HUES64 (cell line): ENCODE results near the gene SASH3. TPM values are rescaled to one million over a fixed set of nuclear protein-coding genes. Genes with fewer than 3 reads are reported as not detected.
"Not testable (repeated sequence)": the region's sequence is repeated elsewhere in the genome, so short reads cannot be mapped to it uniquely, and the experiment has no call there.

ENCODE experiments used
- H3K27ac ChIP-seq: 2 replicates; pipeline ENCODE4 v1.7.0; 2013; ENCODE audit warnings: low read depth, low read length, inconsistent platforms
- H3K27me3 ChIP-seq: 2 replicates; pipeline ENCODE4 v1.6.1; 2013; ENCODE audit warnings: mild to moderate bottlenecking, low read length; ENCODE audit not compliant: insufficient read depth
- H3K36me3 ChIP-seq: 2 replicates; pipeline ENCODE4 v1.6.1; 2013; ENCODE audit warnings: mild to moderate bottlenecking, low read length; ENCODE audit not compliant: insufficient read depth
- H3K4me1 ChIP-seq: 2 replicates; pipeline ENCODE4 v1.6.1; 2013; ENCODE audit warnings: mild to moderate bottlenecking, low read length, moderate library complexity; ENCODE audit not compliant: insufficient read depth
- H3K4me3 ChIP-seq: 2 replicates; pipeline ENCODE4 v1.5.1; 2013; ENCODE audit warnings: mild to moderate bottlenecking, low read length, moderate library complexity
- H3K9ac ChIP-seq: 2 replicates; pipeline ENCODE4 v1.6.1; 2013; ENCODE audit warnings: mild to moderate bottlenecking, low read depth, low read length
- H3K9me3 ChIP-seq: 2 replicates; pipeline ENCODE4 v1.6.1; 2013; ENCODE audit warnings: low read depth, low read length; ENCODE audit not compliant: insufficient read depth
- WGBS: fragments of 150-250, 120-280 bp; methylation state at CpG from one replicate; pipeline ENCODE4 v1.1.7; 2013; ENCODE audit warnings: missing lambda C conversion rate; 5-methylcytosine and 5-hydroxymethylcytosine counted together
- polyA plus RNA-seq, 2 experiments: library from polyadenylated mRNA; stranded (reverse); fragments of 50-300 nt; gene quantifications; one replicate each; pipeline ENCODE4 v1.2.3, GENCODE V29; 2013

Gene SASH3
- polyA plus RNA-seq (2013, experiment 1 of 2), result not detected
- polyA plus RNA-seq (2013, experiment 2 of 2), result not detected

GRCh38 chrX:129779747-129780146, at the start of gene SASH3:
TSS of gene SASH3 (plus strand) at chrX:129779949. CDS start at chrX:129780098, 149 bp downstream.
- H3K9me3 ChIP-seq, result no peaks in the 10 kb centered on the region
- no peak within 1 kb of the TSS for H3K27ac ChIP-seq
- no peak within 1 kb of the TSS for H3K4me3 ChIP-seq
- H3K9ac ChIP-seq, result no peak within 1 kb of the TSS
- no peaks in the 10 kb centered on the region for H3K36me3 ChIP-seq
- WGBS, result 91% methylated on average over 13 of the region's 13 CpGs
- H3K27me3 ChIP-seq, result no peaks in the 10 kb centered on the region
- H3K4me1 ChIP-seq, result no peaks in the 10 kb centered on the region

- no peaks in the 10 kb centered on the region for H3K27me3 ChIP-seq
- H3K4me3 ChIP-seq, result no peak overlapping the region
- 85% methylated on average over 2 of the region's 2 CpGs for WGBS
- H3K9ac ChIP-seq, result no peak overlapping the region
- H3K9me3 ChIP-seq, result no peaks in the 10 kb centered on the region
- no peaks in the 10 kb centered on the region for H3K36me3 ChIP-seq
- no peak overlapping the region for H3K27ac ChIP-seq
- H3K4me1 ChIP-seq, result no peaks in the 10 kb centered on the region
Measured at GRCh38 chrX:129731228-129731627, 48.5 kb upstream of the SASH3 start.

DNA sequence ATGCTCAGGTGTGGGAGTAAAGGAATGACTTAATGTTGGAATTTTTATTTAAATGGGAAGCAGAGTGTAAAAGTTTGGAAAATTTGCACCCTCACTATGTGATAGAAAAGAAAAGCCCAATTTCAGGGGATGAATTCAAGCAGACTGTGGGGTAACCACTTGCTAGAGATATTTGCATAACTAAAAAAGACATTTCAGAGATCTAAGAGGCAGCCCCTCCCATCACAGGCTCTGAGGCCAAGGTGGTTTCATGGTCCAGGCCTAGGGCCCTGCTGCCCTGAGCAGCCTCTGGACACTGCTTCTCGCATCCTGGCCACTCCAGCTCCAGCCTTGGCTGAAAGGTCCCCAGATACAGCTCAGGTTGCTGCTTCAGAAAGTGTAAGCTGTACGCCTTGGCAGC, 46.9 kb upstream of the SASH3 start:
- Histone ChIP-seq H3K9ac (no peak overlapping the region), H3K9me3 (no peaks in the 10 kb centered on the region), H3K27me3 (no peaks in the 10 kb centered on the region), H3K4me3 (no peak overlapping the region), H3K4me1 (no peaks in the 10 kb centered on the region), H3K36me3 (no peaks in the 10 kb centered on the region), H3K27ac (no peak overlapping the region)
- WGBS, result 96% methylated on average over 2 of the region's 2 CpGs

- no peak overlapping the region for H3K27ac ChIP-seq
- 79% methylated on average over 3 of the region's 4 CpGs for WGBS
- no peaks in the 10 kb centered on the region for H3K27me3 ChIP-seq
- no peaks in the 10 kb centered on the region for H3K4me1 ChIP-seq
- no peaks in the 10 kb centered on the region for H3K9me3 ChIP-seq
- no peaks in the 10 kb centered on the region for H3K36me3 ChIP-seq
- no peak overlapping the region for H3K9ac ChIP-seq
- no peak overlapping the region for H3K4me3 ChIP-seq
Measured at GRCh38 chrX:129733335-129733734, 46.4 kb upstream of the SASH3 start.

DNA sequence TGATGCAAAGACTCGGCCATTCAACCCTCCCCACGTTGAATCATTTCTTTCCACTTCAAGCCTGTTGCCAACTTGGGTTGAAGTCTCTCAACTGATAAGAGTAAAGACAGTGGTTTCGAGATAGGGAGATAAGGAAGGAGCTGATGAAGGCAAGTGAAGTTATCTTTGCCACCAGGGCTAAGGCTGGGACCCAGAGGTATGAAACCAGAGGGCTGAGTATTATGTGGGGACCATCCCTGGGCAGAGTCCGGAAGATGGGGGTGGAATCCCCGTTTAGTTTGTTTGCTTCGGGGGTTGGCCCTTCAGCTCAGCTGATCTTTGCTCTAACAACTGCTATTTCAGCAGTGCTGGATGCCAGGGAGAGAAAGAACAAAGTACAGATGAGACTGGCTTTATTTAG, 43.3 kb upstream of the SASH3 start:
- no peak overlapping the region for H3K9ac ChIP-seq
- H3K4me3 ChIP-seq, result no peak overlapping the region
- no peak overlapping the region for H3K27ac ChIP-seq
- H3K27me3 ChIP-seq, result no peaks in the 10 kb centered on the region
- no peaks in the 10 kb centered on the region for H3K36me3 ChIP-seq
- 89% methylated on average over 5 of the region's 6 CpGs for WGBS
- no peaks in the 10 kb centered on the region for H3K9me3 ChIP-seq
- 0 out of 2 replicates have a peak, but pooled peaks cover 4% of the 10 kb centered on the region for H3K4me1 ChIP-seq

DNA sequence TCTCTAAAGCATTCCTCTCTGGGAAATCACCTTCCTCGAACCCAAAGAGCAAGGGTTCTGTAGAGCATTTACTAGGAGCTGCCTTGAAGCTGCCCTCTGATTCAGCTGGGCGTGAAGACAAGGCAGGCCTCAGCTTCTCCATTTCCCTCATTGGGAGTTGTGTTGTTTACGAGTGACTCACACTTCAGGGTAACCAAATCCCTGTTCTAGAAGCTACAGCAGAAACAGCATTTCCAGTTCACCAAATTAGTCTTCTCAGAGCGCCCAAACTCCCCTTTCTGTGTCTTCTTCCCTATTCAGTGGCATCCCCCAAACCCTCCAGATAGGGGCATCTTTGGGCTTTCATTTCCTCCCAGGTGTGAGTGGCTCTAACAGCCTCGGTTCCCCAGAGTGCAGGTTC, 41.8 kb upstream of the SASH3 start:
- 92% methylated on average over 5 of the region's 5 CpGs for whole genome bisulfite sequencing
- H3K4me1 ChIP-seq, result 0 out of 2 replicates have a peak, but pooled peaks cover 4% of the 10 kb centered on the region
- H3K9ac ChIP-seq, result no peak overlapping the region
- H3K27ac ChIP-seq, result no peak overlapping the region
- no peaks in the 10 kb centered on the region for H3K9me3 ChIP-seq
- H3K27me3 ChIP-seq, result no peaks in the 10 kb centered on the region
- no peaks in the 10 kb centered on the region for H3K36me3 ChIP-seq
- H3K4me3 ChIP-seq, result no peak overlapping the region

DNA sequence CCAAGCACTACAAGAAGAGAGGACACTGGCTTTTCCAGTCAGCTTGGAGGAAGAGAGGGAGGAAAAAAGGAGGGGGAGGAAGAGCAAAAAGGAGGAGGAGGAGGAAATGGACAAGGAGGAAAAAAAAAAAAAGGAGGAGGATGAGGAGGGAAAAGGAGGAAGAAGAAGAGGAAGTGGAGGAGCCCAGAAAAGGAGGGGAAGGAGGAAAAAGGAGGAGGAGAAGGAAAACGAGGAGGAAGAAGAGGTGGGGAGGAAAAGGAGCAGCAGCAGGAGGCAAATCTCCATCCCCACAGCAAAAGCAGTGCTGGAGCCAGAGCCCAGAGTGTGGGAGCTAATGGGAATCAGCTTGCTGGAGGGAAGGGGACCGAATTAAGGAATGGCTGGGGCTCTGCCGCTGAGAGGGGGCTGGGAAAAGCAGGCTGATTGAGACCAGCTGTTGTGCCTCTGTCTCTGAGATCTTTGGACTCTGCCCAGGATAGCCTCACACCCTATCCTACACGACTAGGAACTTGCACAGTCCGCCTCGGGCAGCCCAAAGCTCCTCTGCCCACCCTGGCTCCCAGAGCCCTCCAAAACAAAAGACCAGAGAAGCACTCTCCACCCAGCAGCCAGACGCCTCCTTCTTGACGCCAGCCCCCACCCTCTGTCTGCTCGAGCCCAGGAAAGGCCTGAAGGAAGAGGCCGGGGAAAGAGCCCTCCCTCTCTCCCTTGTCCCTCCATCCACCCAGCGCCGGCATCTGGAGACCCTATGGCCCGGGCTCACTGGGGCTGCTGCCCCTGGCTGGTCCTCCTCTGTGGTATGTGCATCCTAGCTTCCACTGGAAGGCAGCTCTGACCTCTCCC, 41.1 kb upstream of the SASH3 start, which contains the start of gene XPNPEP2:
Gene XPNPEP2, plus strand, starts transcription at position 514 of the 843 bp plus-strand sequence. Its CDS starts 235 bp downstream, at position 749.
- no peak within 1 kb of the TSS for H3K4me3 ChIP-seq
- H3K4me1 ChIP-seq, result 0 out of 2 replicates have a peak, but pooled peaks cover 4% of the 10 kb centered on the region
- no peak within 1 kb of the TSS for H3K27ac ChIP-seq
- no peaks in the 10 kb centered on the region for H3K27me3 ChIP-seq
- no peaks in the 10 kb centered on the region for H3K9me3 ChIP-seq
- no peak within 1 kb of the TSS for H3K9ac ChIP-seq
- 23% methylated on average over 13 of the region's 13 CpGs for WGBS
- H3K36me3 ChIP-seq, result no peaks in the 10 kb centered on the region

DNA sequence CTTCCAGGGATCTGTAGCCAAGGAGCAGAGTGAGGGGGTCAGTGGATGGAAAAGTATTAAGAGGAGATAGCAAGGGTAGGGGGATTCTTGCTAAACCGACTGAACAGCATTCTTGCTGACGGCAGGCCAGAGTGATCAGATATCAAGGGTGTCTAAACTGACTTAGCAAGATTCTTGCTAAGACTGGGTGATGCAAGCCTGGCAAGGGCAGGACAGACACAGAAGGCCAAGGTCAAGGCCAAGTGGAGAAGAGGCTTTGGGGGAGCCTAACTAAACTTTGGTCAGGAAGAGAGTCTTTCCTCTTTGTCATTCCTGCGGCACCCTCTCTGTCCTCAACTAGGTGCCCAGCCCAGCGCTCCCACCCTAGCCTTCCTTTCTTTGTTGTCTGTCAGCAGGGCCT, 40.2 kb upstream of the SASH3 start:
- Histone ChIP-seq H3K4me3 (no peak overlapping the region), H3K27ac (no peak overlapping the region), H3K9me3 (no peaks in the 10 kb centered on the region), H3K9ac (no peak overlapping the region), H3K27me3 (no peaks in the 10 kb centered on the region), H3K4me1 (0 out of 2 replicates have a peak, but pooled peaks cover 4% of the 10 kb centered on the region), H3K36me3 (no peaks in the 10 kb centered on the region)
- 80% methylated on average over 4 of the region's 4 CpGs for WGBS

- Histone ChIP-seq H3K4me1 (0 out of 2 replicates have a peak, but pooled peaks cover 4% of the 10 kb centered on the region), H3K9ac (no peak overlapping the region), H3K4me3 (no peak overlapping the region), H3K27me3 (no peaks in the 10 kb centered on the region), H3K9me3 (no peaks in the 10 kb centered on the region), H3K36me3 (no peaks in the 10 kb centered on the region), H3K27ac (no peak overlapping the region)
- WGBS, result 30% methylated on average over 13 of the region's 21 CpGs
Measured at GRCh38 chrX:129741880-129742758, 37.6 kb upstream of the SASH3 start.

DNA sequence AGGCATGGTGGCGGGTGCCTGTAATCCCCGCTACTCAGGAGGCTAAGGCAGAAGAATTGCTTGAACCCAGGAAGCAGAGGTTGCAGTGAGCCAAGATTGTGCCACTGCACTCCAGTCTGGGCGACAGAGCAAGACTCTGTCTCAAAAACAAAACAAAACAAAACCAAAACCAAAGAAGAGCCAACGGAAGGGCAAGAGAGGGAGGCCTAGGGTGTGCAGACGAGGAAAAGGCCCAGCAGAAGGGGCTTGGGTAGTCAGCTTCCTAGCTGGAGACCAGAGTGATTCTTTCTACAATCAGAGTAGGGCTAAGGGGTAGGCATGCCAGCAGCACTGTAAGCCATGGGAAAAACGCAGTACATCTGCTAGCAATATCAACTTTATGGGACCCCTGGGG, 37.0 kb upstream of the SASH3 start:
- H3K9me3 ChIP-seq, H3K27ac ChIP-seq: not testable (repeated sequence)
- WGBS, result 90% methylated on average over 4 of the region's 6 CpGs

GRCh38 chrX:129743821-129744220, 35.9 kb upstream of the SASH3 start:
- Histone ChIP-seq H3K36me3 (no peaks in the 10 kb centered on the region), H3K4me3 (no peak overlapping the region), H3K4me1 (peaks cover 7% of the 10 kb centered on the region; the same call in 1 of the 2 replicates), H3K9ac (no peak overlapping the region), H3K9me3 (no peaks in the 10 kb centered on the region), H3K27me3 (no peaks in the 10 kb centered on the region), H3K27ac (no peak overlapping the region)
- 92% methylated on average over 3 of the region's 4 CpGs for WGBS

More for the DNA sequence above, 37.0 kb upstream of the SASH3 start:
- not testable (repeated sequence) for H3K27me3 ChIP-seq, H3K4me3 ChIP-seq, H3K4me1 ChIP-seq, H3K9ac ChIP-seq, H3K36me3 ChIP-seq
